A549 (cell line): ENCODE measurements around the gene ERCC2. TPM values are rescaled to one million over a fixed set of nuclear protein-coding genes. Genes with fewer than 3 reads are reported as not detected.

Experiments
- ATAC-seq, 2 experiments: fragments of 200-7000 bp in 1 of 2; fragments of >200 bp in 1 of 2; cut with Nextera tagmentation in 1 of 2; cut with Tn5 transposase in 1 of 2; 3 replicates each; pipeline versions ENCODE4 v1.8.0 to v1.9.1; 2018 to 2020; ENCODE audit warnings: mild to moderate bottlenecking in 1 of 2, moderate library complexity in 1 of 2
- CTCF ChIA-PET: fragments of 300-600 bp; sonication (Branson Sonifier 250); formaldehyde crosslinking; extraction: SDS; loops from one replicate; lab custom pipeline; 2021; ENCODE audit warnings: antibody characterized with exemption, inconsistent platforms; lab: Yijun Ruan, JAX
- POLR2A ChIA-PET: fragments of 350-600 bp; formaldehyde crosslinking; extraction: SDS; loops from one replicate; lab custom pipeline; 2021; ENCODE audit warnings: antibody characterized with exemption, inconsistent platforms; lab: Yijun Ruan, JAX
- DNase-seq, 2 experiments: peaks; one replicate each; pipeline versions ENCODE4 v3.0.0 to v3.0.0-alpha.2; 2011 to 2016; ENCODE audit warnings: low read depth in 1 of 2, low spot score in 1 of 2
- FAIRE-seq: peaks from 2 replicates; lab custom pipeline; 2011; peaks lifted over from hg19 to GRCh38; lab: Jason Lieb, UNC
- H3K27ac ChIP-seq, 2 experiments: fragments of >200 bp; sonication (Bioruptor Twin); formaldehyde crosslinking; 3 replicates each; pipeline ENCODE4 v1.5.1; 2016 to 2017
- H3K4me1 ChIP-seq: fragments of >200 bp; sonication (Bioruptor Twin); formaldehyde crosslinking; 3 replicates; pipeline ENCODE4 v1.6.1; 2016
- H3K4me2 ChIP-seq: fragments of >200 bp; sonication (Bioruptor Twin); formaldehyde crosslinking; 3 replicates; pipeline ENCODE4 v1.6.1; 2016
- H3K4me3 ChIP-seq: fragments of >200 bp; sonication (Bioruptor Twin); formaldehyde crosslinking; 3 replicates; pipeline ENCODE4 v1.5.1; 2016
- H3K9me3 ChIP-seq: fragments of >200 bp; sonication (Bioruptor Twin); formaldehyde crosslinking; 3 replicates; pipeline ENCODE4 v1.6.1; 2016
- EHF ChIP-seq: fragments of 250-450 bp; sonication (Bioruptor Pico); IDR thresholded peaks from 2 replicates; pipeline ENCODE4 v1.5.0; 2020; ENCODE audit warnings: mild to moderate bottlenecking
- FOSL2 ChIP-seq, 2 experiments: fragments of 450-650 bp in 1 of 2; fragments of >200 bp in 1 of 2; sonication (Bioruptor Twin) in 1 of 2; formaldehyde crosslinking; IDR thresholded peaks; 2 replicates each; pipeline versions ENCODE4 v1.5.0 to v1.6.1; 2016 to 2020; ENCODE audit warnings: mild to moderate bottlenecking in 1 of 2, moderate library complexity in 1 of 2
- FOXS1 ChIP-seq: fragments of 250-450 bp; sonication (Bioruptor Pico); IDR thresholded peaks from 2 replicates; pipeline ENCODE4 v1.5.0; 2020; ENCODE audit warnings: mild to moderate bottlenecking, moderate library complexity
- HOXA7 ChIP-seq: fragments of 250-450 bp; sonication (Bioruptor Pico); IDR thresholded peaks from 2 replicates; pipeline ENCODE4 v1.5.0; 2020; ENCODE audit warnings: mild to moderate bottlenecking, moderate library complexity
- JUNB ChIP-seq: fragments of >200 bp; sonication (Bioruptor Twin); formaldehyde crosslinking; IDR thresholded peaks from 2 replicates; pipeline ENCODE4 v1.6.1; 2016
- KDM1A ChIP-seq: fragments of 200-600 bp; sonication (generic); IDR thresholded peaks from 2 replicates; pipeline ENCODE4 v1.6.1; 2016; ENCODE audit warnings: low read depth, mild to moderate bottlenecking
- NFE2L2 ChIP-seq: fragments of 150-350 bp; conservative IDR thresholded peaks from 2 replicates; pipeline ENCODE4 v1.6.1; 2014; ENCODE audit warnings: low read length
- NPAS2 ChIP-seq: fragments of 250-450 bp; sonication (Bioruptor Pico); IDR thresholded peaks from 2 replicates; pipeline ENCODE4 v1.8.0; 2022; ENCODE audit warnings: mild to moderate bottlenecking, moderate library complexity, borderline replicate concordance
- NR3C1 ChIP-seq: fragments of >200 bp; sonication (Bioruptor Twin); formaldehyde crosslinking; IDR thresholded peaks from 3 replicates; pipeline ENCODE4 v1.6.1; 2017
- SMC3 ChIP-seq: fragments of >200 bp; sonication (Bioruptor Twin); formaldehyde crosslinking; IDR thresholded peaks from 3 replicates; pipeline ENCODE4 v1.6.1; 2018; ENCODE audit warnings: inconsistent platforms
- ZSCAN20 ChIP-seq: fragments of 250-450 bp; sonication (Bioruptor Pico); IDR thresholded peaks from 2 replicates; pipeline ENCODE4 v1.8.0; 2022; ENCODE audit warnings: mild to moderate bottlenecking, moderate library complexity
- WGBS: methylation state at CpG from one replicate; pipeline ENCODE4 v1.1.6; 2017; ENCODE audit errors: missing lambda C conversion rate; 5-methylcytosine and 5-hydroxymethylcytosine counted together
- polyA plus RNA-seq, 4 experiments: library from polyadenylated mRNA; depleted of rRNA in 3 of 4; stranded (reverse); fragments of >200 nt; fragmentation: RNase III in 1 of 4; extraction: RNeasy Plus Mini Kit Qiagen cat#74134 plus additional on column Dnase treatment in 1 of 4; gene quantifications; 2 replicates in 3 of 4; 3 replicates in 1 of 4; pipeline ENCODE4 v1.2.3, GENCODE V29; 2011 to 2017

Gene ERCC2
- polyA plus RNA-seq, 2 of the 4 experiments (the other 2 are of a cell fraction), result 12.9 to 19.8 TPM

GRCh38 chr19:45303269-45304060 is 66.9 kb downstream of the ERCC2 start:
- Histone ChIP-seq H3K4me3 (no peak overlapping the region), H3K9me3 (no peaks in the 10 kb centered on the region), H3K4me2 (no peak overlapping the region), H3K27ac (no peak overlapping the region), H3K4me1 (no peaks in the 10 kb centered on the region)
- ChIA-PET POLR2A (no interaction called here), CTCF (no interaction called here)
- TF ChIP-seq FOXS1 (CRISPR knock-in tag), result no peak
- no peak for TF ChIP-seq ZSCAN20
- no peak for TF ChIP-seq SMC3
- no peak for TF ChIP-seq JUNB
- no peak for TF ChIP-seq KDM1A
- no peak for TF ChIP-seq FOSL2 (IDR thresholded peaks at IDR 0.05)
- TF ChIP-seq FOSL2 (CRISPR knock-in tag; IDR thresholded peaks at IDR 0.05), result no peak
- no peak for TF ChIP-seq NPAS2 (CRISPR knock-in tag)
- TF ChIP-seq HOXA7 (CRISPR knock-in tag), result no peak
- TF ChIP-seq NR3C1, result no peak
- TF ChIP-seq NFE2L2, result no peak
- FAIRE-seq, result no peak
- no peak for DNase-seq
- WGBS, result 90% methylated on average over 12 of the region's 12 CpGs
- ATAC-seq, result no peak

- 98% methylated on average over 13 of the region's 27 CpGs for WGBS
- no peak for FAIRE-seq
Measured at GRCh38 chr19:45302416-45302815, 68.0 kb downstream of the ERCC2 start.

More at GRCh38 chr19:45302416-45302815, 68.0 kb downstream of the ERCC2 start:
- ATAC-seq (no peak), DNase-seq (no peak)
- TF ChIP-seq EHF (CRISPR knock-in tag), result no peak
- CTCF ChIA-PET, result no interaction called here
- POLR2A ChIA-PET, result no interaction called here
- no peak overlapping the region for H3K4me2 ChIP-seq
- H3K27ac ChIP-seq, result no peak overlapping the region
- no peaks in the 10 kb centered on the region for H3K4me1 ChIP-seq
- no peak overlapping the region for H3K4me3 ChIP-seq
- H3K9me3 ChIP-seq, result no peaks in the 10 kb centered on the region

Other genes with a start within 250 kb of the ERCC2 start
- gene NKPD1, start 209.6 kb downstream of the ERCC2 start, polyA plus RNA-seq (2011; rRNA removed), result 0.12 and 0.21 TPM in 2 replicates
- 0.10 to 0.18 TPM (median 0.15 TPM) in 3 replicates for gene NKPD1, start 209.6 kb downstream of the ERCC2 start, polyA plus RNA-seq (2017; fragmentation: RNase III; extraction: RNeasy Plus Mini Kit Qiagen cat#74134 plus additional on column Dnase treatment)
- gene TRAPPC6A, start 192.3 kb downstream of the ERCC2 start, polyA plus RNA-seq (2011; rRNA removed), result 29.8 and 30.2 TPM in 2 replicates
- 23.7 to 30.5 TPM (median 28.5 TPM) in 3 replicates for gene TRAPPC6A, start 192.3 kb downstream of the ERCC2 start, polyA plus RNA-seq (2017; fragmentation: RNase III; extraction: RNeasy Plus Mini Kit Qiagen cat#74134 plus additional on column Dnase treatment)
- 7.5 and 10.5 TPM in 2 replicates for gene BLOC1S3, start 191.8 kb downstream of the ERCC2 start, polyA plus RNA-seq (2011; rRNA removed)
- 8.2 to 12.2 TPM (median 10.6 TPM) in 3 replicates for gene BLOC1S3, start 191.8 kb downstream of the ERCC2 start, polyA plus RNA-seq (2017; fragmentation: RNase III; extraction: RNeasy Plus Mini Kit Qiagen cat#74134 plus additional on column Dnase treatment)
- gene EXOC3L2, start 125.2 kb downstream of the ERCC2 start, polyA plus RNA-seq (2011; rRNA removed), result 0.16 and 0.20 TPM in 2 replicates
- gene EXOC3L2, start 125.2 kb downstream of the ERCC2 start, polyA plus RNA-seq (2017; fragmentation: RNase III; extraction: RNeasy Plus Mini Kit Qiagen cat#74134 plus additional on column Dnase treatment), result 0.46 to 0.58 TPM (median 0.50 TPM) in 3 replicates
- gene MARK4, start 119.3 kb downstream of the ERCC2 start, polyA plus RNA-seq (2011; rRNA removed), result 6.3 and 6.9 TPM in 2 replicates
- 6.0 to 7.8 TPM (median 6.8 TPM) in 3 replicates for gene MARK4, start 119.3 kb downstream of the ERCC2 start, polyA plus RNA-seq (2017; fragmentation: RNase III; extraction: RNeasy Plus Mini Kit Qiagen cat#74134 plus additional on column Dnase treatment)
- gene CKM, start 47.7 kb downstream of the ERCC2 start, polyA plus RNA-seq (2011; rRNA removed), result not detected in 2 replicates
- not detected in 3 replicates for gene CKM, start 47.7 kb downstream of the ERCC2 start, polyA plus RNA-seq (2017; fragmentation: RNase III; extraction: RNeasy Plus Mini Kit Qiagen cat#74134 plus additional on column Dnase treatment)
- gene KLC3, start 29.8 kb downstream of the ERCC2 start, polyA plus RNA-seq (2011; rRNA removed), result 0.26 and 0.32 TPM in 2 replicates
- 0.49 to 0.55 TPM (median 0.52 TPM) in 3 replicates for gene KLC3, start 29.8 kb downstream of the ERCC2 start, polyA plus RNA-seq (2017; fragmentation: RNase III; extraction: RNeasy Plus Mini Kit Qiagen cat#74134 plus additional on column Dnase treatment)
- 3.2 and 5.7 TPM in 2 replicates for gene PPP1R13L, start 34.5 kb upstream of the ERCC2 start, polyA plus RNA-seq (2011; rRNA removed)
- 18.9 to 23.2 TPM (median 20.9 TPM) in 3 replicates for gene PPP1R13L, start 34.5 kb upstream of the ERCC2 start, polyA plus RNA-seq (2017; fragmentation: RNase III; extraction: RNeasy Plus Mini Kit Qiagen cat#74134 plus additional on column Dnase treatment)
- gene POLR1G, start 36.1 kb upstream of the ERCC2 start, polyA plus RNA-seq (2011; rRNA removed), result 11.7 and 15.1 TPM in 2 replicates
- gene POLR1G, start 36.1 kb upstream of the ERCC2 start, polyA plus RNA-seq (2017; fragmentation: RNase III; extraction: RNeasy Plus Mini Kit Qiagen cat#74134 plus additional on column Dnase treatment), result 28.2 to 34.0 TPM (median 31.2 TPM) in 3 replicates
- gene ERCC1, start 53.3 kb upstream of the ERCC2 start, polyA plus RNA-seq (2011; rRNA removed), result 81.7 and 109 TPM in 2 replicates
- 89.7 to 97.6 TPM (median 93.0 TPM) in 3 replicates for gene ERCC1, start 53.3 kb upstream of the ERCC2 start, polyA plus RNA-seq (2017; fragmentation: RNase III; extraction: RNeasy Plus Mini Kit Qiagen cat#74134 plus additional on column Dnase treatment)
- gene FOSB, start 97.4 kb upstream of the ERCC2 start, polyA plus RNA-seq (2011; rRNA removed), result 27.9 and 48.8 TPM in 2 replicates
- gene FOSB, start 97.4 kb upstream of the ERCC2 start, polyA plus RNA-seq (2017; fragmentation: RNase III; extraction: RNeasy Plus Mini Kit Qiagen cat#74134 plus additional on column Dnase treatment), result 0.57 to 0.65 TPM (median 0.58 TPM) in 3 replicates
- 4.7 and 5.3 TPM in 2 replicates for gene RTN2, start 126.5 kb upstream of the ERCC2 start, polyA plus RNA-seq (2011; rRNA removed)
- 6.3 to 9.0 TPM (median 8.1 TPM) in 3 replicates for gene RTN2, start 126.5 kb upstream of the ERCC2 start, polyA plus RNA-seq (2017; fragmentation: RNase III; extraction: RNeasy Plus Mini Kit Qiagen cat#74134 plus additional on column Dnase treatment)
- 9.2 and 9.8 TPM in 2 replicates for gene PPM1N, start 127.9 kb upstream of the ERCC2 start, polyA plus RNA-seq (2011; rRNA removed)
- gene PPM1N, start 127.9 kb upstream of the ERCC2 start, polyA plus RNA-seq (2017; fragmentation: RNase III; extraction: RNeasy Plus Mini Kit Qiagen cat#74134 plus additional on column Dnase treatment), result 6.6 to 11.2 TPM (median 10.5 TPM) in 3 replicates
- gene VASP, start 136.9 kb upstream of the ERCC2 start, polyA plus RNA-seq (2011; rRNA removed), result 59.1 and 64.5 TPM in 2 replicates
- 83.8 to 94.6 TPM (median 94.3 TPM) in 3 replicates for gene VASP, start 136.9 kb upstream of the ERCC2 start, polyA plus RNA-seq (2017; fragmentation: RNase III; extraction: RNeasy Plus Mini Kit Qiagen cat#74134 plus additional on column Dnase treatment)
- gene OPA3, start 214.2 kb upstream of the ERCC2 start, polyA plus RNA-seq (2011; rRNA removed), result 21.8 and 29.1 TPM in 2 replicates
- 13.8 to 15.9 TPM (median 15.6 TPM) in 3 replicates for gene OPA3, start 214.2 kb upstream of the ERCC2 start, polyA plus RNA-seq (2017; fragmentation: RNase III; extraction: RNeasy Plus Mini Kit Qiagen cat#74134 plus additional on column Dnase treatment)
- gene GPR4, start 231.6 kb upstream of the ERCC2 start, polyA plus RNA-seq (2011; rRNA removed), result 0.10 TPM in 1 of 2 replicates, not detected in the other
- 0.03 to 0.12 TPM (median 0.04 TPM) in 3 replicates for gene GPR4, start 231.6 kb upstream of the ERCC2 start, polyA plus RNA-seq (2017; fragmentation: RNase III; extraction: RNeasy Plus Mini Kit Qiagen cat#74134 plus additional on column Dnase treatment)